ENCODE measurements around the gene FBXL19. TPM values are rescaled to one million over a fixed set of nuclear protein-coding genes. Genes with fewer than 3 reads are reported as not detected.

The FBXL19 gene
- total RNA-seq, 1 donor from 2014 or later: 26.6 TPM

Other genes with a start within 250 kb of the FBXL19 start
- gene SRCAP, start 224.4 kb upstream of the FBXL19 start, total RNA-seq: 81.8 and 88.3 TPM in 2 replicates
- gene PHKG2, start 175.1 kb upstream of the FBXL19 start, total RNA-seq: 44.5 and 47.6 TPM in 2 replicates
- 2.3 and 4.4 TPM in 2 replicates for gene CFAP119, start 161.5 kb upstream of the FBXL19 start, total RNA-seq
- 78.2 and 85.5 TPM in 2 replicates for gene RNF40, start 161.2 kb upstream of the FBXL19 start, total RNA-seq
- 0.25 and 0.43 TPM in 2 replicates for gene ZNF629, start 136.4 kb upstream of the FBXL19 start, total RNA-seq
- 22.7 and 22.8 TPM in 2 replicates for gene BCL7C, start 29.5 kb upstream of the FBXL19 start, total RNA-seq
- gene CTF1, start 27.0 kb upstream of the FBXL19 start, total RNA-seq: 0.32 and 0.41 TPM in 2 replicates
- gene ORAI3, start 25.5 kb downstream of the FBXL19 start, total RNA-seq: 25.7 and 27.1 TPM in 2 replicates
- 29.7 and 30.2 TPM in 2 replicates for gene SETD1A, start 34.2 kb downstream of the FBXL19 start, total RNA-seq
- gene HSD3B7, start 61.6 kb downstream of the FBXL19 start, total RNA-seq: 3.8 TPM in 2 replicates
- 0.55 and 0.59 TPM in 2 replicates for gene STX1B, start 87.1 kb downstream of the FBXL19 start, total RNA-seq
- 55.6 and 55.8 TPM in 2 replicates for gene STX4, start 110.0 kb downstream of the FBXL19 start, total RNA-seq
- 11.5 and 13.6 TPM in 2 replicates for gene ZNF668, start 150.7 kb downstream of the FBXL19 start, total RNA-seq
- 25.0 and 25.3 TPM in 2 replicates for gene ZNF646, start 150.8 kb downstream of the FBXL19 start, total RNA-seq
- 3.6 and 5.3 TPM in 2 replicates for gene PRSS53, start 165.4 kb downstream of the FBXL19 start, total RNA-seq
- 53.2 and 53.4 TPM in 2 replicates for gene VKORC1, start 171.2 kb downstream of the FBXL19 start, total RNA-seq
- gene BCKDK, start 184.8 kb downstream of the FBXL19 start, total RNA-seq: 21.5 and 24.0 TPM in 2 replicates
- 56.2 and 57.3 TPM in 2 replicates for gene KAT8, start 194.1 kb downstream of the FBXL19 start, total RNA-seq
- 0.18 TPM in 1 of 2 replicates, not detected in the other for gene PRSS8, start 212.2 kb downstream of the FBXL19 start, total RNA-seq
- gene PRSS36, start 226.5 kb downstream of the FBXL19 start, total RNA-seq: 1.3 TPM in 2 replicates

Data from T-helper 2 cell treated with Interferon-gamma antibody and Interleukin-4, amounts not matched to agents 100 ng/mL and 5 ng/mL, for 36 hours (primary cell).